Inflammatory macrophage (primary cell): ENCODE results near the gene PRSS22.

ENCODE experiments used
- DNase-seq, 2 donors: peaks; one replicate each; pipeline ENCODE4 v3.0.0-alpha.2; 2020 to 2022

The PRSS22 gene

DNA sequence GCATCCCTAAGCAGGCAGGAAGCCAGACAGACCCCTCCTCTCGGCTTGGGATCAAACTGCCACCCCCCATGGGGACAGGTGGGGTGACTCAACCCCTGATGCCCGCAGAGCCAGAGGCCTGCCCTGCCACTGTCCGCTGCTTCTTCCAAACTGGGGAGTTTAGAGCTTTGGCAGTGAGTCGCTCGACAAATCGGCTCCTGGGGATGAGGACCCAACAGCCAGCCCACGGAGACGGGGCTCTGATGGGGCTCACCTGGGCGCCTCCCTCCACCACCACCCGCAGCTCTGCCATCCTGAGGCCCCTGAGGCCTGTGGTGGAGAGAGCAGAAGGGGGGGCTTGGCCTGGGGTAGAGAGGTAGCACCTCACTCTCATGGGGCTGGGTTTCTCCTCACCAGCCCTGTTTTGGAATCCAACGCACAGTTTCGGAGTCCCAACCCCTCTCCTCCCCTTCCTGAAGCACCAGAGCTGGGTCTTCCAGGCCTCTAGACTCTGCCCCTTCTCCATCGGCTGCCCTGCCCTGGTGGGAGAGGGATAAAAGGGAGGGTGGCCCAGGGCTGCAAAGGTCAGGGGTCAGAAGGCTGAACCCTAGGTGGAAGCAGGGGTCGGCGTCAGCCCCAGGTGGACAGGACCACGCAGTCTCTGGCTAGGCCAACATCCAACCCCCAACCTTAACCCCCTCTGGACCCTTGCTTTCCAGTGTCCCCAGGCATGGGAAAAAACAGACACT is 5.8 kb downstream of the PRSS22 start:
- no peak for DNase-seq

DNA sequence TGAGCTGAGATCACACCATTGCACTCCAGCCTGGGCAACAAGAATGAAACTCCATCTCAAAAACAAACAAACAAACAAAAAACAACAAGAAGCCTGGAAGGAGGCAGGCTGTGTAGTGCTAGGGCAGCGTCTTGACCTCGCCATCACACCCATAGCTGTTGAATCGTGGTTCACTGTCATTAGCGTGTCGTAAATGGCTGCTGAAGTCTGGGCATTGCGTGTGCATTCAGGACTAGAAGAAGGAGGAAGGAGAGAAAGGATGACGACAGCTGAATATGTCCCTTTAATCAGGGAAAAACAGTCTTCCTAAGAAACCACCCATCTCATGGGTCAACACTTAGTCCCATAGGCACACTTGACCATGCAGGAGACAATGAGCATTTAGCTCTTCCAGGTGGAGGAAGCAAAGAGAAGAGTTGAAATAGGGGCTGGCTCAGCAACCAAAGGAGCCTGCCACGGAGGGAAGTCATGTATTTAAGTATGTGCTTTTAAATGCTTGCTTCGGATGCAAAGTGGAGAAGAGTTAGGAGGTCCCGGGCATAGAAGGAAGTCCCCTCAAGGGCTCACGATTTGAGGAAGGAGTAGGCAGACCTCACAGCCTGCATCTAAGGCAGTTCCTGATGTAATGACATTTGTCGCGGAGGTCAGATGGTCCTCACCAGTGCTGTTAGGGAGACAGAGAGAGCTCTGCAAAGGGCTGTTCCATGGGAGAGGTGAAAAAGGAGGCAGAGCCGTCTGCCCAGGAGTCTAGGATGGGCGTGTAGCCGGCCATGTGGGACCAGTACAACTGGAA is 8.8 kb downstream of the PRSS22 start:
- DNase-seq = peak; percentile 58 to 86

- DNase-seq = peak; percentile 45 to 75
These were observed 11.3 kb downstream of the PRSS22 start for GRCh38 chr16:2846511-2847310.

- no peak for DNase-seq
These were observed 12.9 kb downstream of the PRSS22 start for GRCh38 chr16:2845116-2845515.

DNA sequence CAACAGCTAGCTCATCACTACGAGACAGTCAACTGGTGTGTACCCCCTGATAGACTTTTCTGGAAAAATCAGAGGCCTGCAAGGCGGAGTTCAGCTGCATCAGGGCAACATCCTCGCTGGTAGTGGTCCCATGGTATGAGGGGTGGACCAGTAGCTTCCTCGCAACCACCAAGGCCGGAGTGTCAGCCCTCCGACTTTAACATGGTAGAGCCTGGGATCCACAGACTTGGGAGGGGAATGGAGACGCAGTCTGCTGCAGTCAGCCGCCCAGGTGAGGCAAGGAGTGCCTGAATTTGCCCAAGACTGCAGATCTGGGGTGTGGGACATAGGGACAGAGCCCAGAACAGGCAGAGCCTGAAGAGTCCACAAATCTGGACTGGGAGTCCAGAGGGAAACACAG is 14.4 kb downstream of the PRSS22 start:
- DNase-seq = no peak

DNA sequence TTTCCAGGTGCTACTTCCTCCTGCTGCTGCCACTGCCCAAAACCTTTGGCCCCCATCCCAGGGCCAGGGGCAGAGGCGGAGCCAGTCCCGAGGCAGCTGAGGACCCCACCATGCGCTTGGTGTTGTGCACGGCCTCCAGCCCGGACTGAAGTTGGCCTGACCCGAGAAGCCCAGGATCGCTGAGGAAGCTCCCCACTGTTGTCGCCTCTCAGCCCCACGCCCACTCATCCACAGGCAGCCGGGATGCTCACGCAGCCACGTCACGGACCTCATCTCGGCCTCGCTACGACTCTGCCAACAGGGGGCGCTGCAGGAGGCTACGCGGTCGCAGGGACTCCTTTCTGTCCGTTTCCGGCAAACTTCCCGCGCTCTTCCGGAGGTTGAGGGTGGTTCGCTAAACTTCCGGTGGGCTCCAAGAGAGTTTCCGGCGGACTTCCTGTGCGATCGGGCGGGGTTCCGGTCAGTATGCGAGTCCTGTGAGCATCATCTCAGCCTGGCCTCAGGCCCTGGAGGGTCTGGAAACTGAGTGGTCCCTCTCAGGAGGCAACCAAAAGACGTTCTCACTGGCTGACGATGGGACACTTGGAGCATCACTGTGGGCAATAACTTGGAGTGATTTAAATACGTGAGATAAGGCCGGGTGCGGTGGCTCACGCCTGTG is 15.5 kb downstream of the PRSS22 start:
- peak; percentile 70 to 75 for DNase-seq

DNA sequence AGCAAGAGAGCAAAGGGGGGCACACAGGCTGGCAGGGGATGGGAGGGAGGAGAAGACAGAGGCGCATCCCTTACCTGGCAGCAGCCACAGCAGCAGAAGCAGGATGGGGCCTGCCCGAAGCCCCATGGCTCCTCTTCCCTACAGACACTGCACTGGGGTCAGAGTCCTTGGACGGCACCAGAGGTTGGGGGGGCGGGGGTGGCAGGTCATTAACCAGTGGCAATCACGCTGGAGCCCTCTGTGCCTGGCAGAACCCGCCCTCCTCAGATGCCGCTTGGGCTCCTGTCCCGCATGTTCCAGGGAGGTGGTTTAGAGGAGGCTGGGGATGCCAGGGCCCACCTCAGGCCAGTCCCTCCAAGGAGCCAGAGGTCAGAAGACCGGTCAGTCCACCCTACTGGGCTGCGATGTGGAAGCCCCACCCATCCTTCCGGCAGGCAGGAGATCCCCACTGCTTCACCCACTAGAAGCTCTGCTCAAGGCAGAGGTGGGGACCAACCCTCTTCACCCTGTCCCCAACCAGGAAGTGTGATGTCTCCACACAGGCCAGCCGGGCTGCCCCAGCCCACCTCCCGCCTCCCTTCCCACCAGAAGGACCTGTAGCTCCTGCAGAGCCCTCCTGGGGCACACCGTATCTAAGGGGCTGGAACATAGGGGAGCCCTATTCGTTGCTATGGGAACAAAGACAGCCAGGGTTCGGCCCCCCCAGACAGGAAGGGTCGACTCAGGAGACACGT is 16.2 kb downstream of the PRSS22 start:
- DNase-seq = no peak

DNA sequence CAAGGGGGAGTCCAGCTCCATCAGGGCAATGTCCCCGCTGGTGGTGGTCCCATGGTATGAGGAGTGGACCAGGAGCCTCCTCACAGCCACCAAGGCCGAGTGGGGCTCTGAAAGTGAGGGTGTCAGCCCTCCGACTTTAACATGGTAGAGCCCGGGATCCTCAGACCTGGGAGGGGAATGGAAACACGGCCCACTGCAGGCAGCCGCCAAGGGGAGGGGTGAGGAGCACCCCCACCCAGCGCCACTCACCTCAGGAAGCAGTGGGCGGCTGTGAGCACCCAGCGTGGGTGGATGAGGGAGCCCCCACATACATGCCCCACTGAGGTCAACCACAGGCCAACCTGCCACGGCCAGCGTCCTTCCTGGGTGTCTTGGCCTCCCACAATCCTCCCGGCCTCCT is 17.1 kb downstream of the PRSS22 start:
- no peak for DNase-seq

GRCh38 chr16:2839650-2840450 is 18.1 kb downstream of the PRSS22 start:
- DNase-seq = no peak

- peak; percentile 66 to 85 for DNase-seq
These were observed 19.0 kb downstream of the PRSS22 start for GRCh38 chr16:2838928-2839327.

DNA sequence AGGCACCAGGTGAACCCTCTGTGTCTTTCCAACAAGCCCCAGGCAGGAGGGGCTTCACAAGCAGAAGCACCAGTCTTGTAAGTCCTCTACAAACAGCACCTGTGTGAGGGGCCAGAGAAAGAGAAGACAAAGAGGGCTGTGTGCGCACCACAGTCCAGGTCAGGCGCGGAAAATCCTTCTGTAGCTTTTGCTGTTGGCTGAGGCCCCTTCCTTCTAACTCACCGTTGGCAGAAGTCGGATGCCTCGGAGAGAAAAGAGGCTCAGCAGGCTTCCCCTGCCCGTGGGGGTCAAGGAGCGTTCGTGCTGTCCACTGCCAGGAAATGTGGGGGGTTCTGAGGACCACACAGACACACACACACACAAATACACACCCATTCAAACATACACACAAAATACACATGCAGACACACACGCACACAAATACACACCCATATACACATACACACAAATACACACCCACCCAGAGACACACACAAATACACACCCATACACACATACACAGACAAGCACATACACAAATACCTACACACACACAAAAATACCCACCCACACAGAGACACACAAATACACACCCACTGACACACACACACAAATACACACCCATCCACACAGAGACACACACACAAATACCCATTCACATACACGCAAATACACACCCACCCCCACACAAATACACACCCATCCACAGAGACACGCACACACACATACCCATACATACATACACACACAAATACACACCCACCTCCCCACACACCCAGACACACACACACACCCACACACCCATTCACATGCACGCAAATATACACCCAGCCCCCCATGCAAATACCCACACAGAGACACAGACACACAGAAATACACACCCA is 21.1 kb downstream of the PRSS22 start:
- DNase-seq = no peak

DNA sequence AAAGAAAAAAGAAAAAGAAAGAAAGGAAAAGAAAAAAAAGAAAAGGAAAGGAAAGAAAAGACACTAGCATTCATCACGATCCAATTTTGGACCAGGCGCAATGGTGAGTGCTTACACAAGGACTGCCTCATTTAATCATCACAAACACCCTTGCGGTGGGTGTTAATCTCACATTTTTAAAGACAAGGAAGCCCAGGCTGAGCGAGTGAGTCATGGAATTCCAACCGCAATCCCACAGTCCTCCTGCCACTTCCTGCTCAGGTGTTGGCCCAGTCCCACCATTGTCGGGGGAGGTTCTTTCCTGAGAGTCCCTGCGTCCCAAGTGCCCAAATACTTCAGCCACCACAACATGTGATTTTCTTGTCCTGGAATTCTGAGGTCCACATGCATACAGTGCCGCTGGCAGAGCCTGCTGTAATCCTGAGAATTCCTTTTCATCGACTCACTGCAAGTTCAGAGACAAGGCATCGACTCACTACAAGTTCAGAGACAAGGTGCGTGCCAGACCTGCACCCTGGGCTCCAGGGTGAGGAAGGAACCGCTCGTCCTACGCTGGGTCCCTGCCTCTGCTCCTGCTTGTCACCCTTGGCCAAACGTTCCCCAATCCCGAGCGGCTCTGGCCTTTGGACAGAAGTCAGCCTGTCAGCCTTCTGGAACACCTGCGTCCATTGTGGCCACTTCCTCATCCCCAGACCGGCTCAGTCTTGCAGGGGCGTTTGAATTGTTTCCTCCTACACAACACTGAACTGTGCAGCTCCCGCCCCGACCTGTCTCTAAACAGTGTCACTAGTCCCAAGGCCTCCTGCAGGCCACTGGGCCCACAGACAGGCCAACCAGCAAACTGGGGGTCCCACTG is 22.1 kb downstream of the PRSS22 start:
- DNase-seq = peak in 1 of 2 donors; percentile 50

GRCh38 chr16:2834968-2835367 is 23.0 kb downstream of the PRSS22 start:
- DNase-seq = no peak

- DNase-seq = peak; percentile 29 to 63
These were observed 24.2 kb downstream of the PRSS22 start for GRCh38 chr16:2833776-2834175.

DNA sequence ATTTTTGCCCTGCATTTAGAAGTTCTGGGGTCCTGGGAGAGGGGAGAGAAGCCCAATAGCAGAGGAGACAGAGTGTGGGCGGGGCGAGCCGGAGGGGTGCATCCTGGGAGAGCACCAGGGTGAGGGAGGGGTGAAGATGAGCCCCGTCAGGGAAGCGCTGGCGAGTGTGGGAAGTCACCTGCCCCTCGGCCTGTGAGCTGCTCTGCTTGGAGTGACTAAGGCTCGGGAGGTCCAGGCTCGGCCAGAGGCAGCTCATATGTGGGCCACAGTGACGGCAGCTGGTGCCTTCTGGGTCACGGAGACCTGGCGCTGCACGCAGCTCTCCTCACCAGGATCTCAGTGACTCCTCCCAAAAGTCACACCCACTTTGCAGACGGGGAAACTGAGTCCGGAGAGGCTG is 26.8 kb downstream of the PRSS22 start:
- no peak for DNase-seq

DNA sequence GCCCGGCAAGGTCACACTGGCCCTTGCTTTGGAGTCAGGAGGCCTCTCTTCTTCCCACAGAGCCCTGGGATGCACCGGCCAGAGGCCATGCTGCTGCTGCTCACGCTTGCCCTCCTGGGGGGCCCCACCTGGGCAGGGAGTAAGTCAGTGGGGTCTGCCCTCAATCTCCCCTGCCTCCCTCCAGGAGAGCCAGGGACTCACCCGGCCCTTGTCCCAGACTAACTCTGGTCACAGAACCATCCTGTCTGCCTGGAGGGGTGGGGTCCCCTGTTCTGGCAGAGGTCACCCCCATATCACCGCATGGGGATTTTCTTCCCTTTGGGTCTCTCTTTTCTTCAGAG is 27.6 kb downstream of the PRSS22 start:
- DNase-seq = no peak

DNA sequence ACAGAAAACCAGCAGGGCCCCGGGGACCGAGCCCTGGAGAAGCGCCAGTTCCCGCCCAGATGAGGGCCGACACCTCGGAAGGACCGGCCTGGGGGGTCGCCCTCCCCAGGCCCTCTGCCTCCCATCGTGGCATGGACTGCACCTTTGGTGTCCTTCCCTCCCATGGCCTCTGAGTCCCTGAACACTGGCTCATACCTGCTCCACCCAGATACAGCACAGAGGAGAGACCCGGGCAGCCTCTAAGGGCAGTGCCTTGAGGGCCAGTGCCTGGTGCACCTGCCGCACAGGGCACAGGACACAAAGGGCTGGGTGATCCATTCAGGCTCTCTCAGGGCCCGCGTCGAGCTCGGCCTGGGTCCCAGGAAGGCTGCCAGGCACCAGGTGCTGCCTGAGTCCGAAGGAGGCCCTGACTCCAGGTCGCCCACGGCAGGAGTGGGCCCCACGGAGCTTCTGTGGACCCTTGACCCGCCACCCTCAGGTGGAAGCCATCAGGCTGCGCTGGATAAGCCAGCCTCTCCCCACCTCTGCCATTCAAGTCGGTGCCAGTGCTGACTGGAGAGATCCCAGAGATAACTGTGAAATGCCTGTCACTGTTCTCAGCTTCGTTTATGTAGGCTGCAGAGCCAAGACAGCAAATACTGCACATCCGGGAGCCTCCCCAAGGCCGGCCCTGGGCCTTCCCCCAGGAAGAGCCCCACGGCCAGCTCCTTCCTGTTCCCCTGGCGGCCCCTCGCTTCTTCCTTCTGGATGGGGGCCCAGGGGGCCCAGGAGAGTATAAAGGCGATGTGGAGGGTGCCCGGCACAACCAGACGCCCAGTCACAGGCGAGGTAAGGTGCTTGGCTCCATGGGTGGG is 28.2 kb downstream of the PRSS22 start, which contains the start of gene ZG16B:
TSS of gene ZG16B (plus strand) at position 803 of the 854 bp plus-strand sequence. CDS start 139 bp downstream, outside the sequence.
- DNase-seq = peak; percentile 7 to 23

GRCh38 chr16:2828876-2829430 is 29.0 kb downstream of the PRSS22 start:
- no peak for DNase-seq
